ENCODE measurements around the gene ATP2B3.
A peak's percentile ranks its signal among the peaks of the same experiment; 100 is the strongest.

ATP2B3 gene

DNA sequence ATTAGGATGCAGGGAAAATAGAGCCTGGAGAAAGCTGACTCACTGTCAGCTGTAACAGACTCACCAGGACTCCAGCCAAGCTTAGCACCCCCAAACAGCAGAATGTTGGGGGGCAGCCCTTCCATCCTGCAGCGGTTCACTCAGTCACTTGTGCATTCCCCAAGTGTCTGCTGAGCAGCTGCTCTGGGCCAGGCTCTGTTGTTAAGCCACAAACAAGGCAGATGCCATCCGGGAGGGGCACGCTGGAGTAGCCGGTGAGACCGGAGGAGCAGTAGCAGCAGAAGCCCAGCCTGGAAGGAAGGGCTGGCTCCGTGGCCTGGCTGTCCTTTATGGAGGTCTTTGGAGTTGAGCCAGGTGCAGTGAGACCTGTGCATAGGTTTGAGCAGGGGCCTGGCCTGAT, 59.5 kb downstream of the ATP2B3 start:
- DNase-seq: no peak

DNA sequence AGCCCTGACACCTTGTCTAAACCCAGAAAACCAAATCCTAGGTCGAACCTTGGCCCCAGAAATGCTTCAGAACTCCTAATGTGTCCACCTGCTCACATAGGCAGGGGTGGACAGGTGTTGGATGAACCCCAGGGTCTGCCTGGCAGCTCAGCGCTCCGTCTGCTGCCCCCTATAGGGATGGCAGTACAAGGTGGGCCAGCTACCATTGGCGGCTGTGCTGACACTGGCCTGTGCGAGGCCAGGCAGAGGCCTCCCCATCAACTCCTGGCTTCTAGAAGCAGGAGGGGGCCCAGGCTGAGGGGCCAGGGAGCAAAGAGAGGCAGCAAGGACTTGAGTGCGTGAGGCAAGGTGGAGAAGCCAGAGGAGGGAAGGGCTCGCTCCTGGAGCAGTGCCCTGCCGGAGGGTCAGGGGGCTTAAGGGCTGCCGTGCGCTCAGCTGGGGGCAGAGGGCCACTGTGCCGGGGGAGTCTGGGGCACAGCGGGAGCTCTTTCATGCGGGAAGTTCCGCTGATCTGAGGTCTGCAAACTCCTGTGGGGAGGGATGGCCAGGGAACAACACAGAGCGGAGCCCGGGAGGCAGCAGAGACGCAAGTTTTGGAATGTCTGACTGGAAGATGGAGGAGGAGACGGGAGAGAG, 60.9 kb downstream of the ATP2B3 start:
- DNase-seq: no peak

DNA sequence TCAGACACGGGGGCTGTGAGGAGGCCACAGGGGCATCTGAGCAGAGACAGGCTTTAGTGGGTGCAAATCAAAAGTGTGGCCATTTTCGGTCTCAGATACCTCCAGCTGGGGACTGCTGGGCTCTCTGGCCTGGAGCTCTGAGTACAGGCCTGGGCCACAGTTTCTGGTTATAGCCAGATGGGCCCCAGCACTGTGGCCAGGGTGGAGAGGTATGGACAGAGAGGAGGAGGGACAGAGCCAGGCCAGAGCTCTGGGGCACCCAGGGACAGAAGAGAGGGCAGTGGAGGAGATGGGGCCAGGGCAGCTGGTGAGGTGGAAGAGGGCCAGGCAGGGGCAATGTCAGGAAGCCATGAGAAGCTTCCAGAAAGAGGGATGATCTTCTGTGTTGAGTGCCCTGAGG, 61.4 kb downstream of the ATP2B3 start:
- DNase-seq: no peak

DNA sequence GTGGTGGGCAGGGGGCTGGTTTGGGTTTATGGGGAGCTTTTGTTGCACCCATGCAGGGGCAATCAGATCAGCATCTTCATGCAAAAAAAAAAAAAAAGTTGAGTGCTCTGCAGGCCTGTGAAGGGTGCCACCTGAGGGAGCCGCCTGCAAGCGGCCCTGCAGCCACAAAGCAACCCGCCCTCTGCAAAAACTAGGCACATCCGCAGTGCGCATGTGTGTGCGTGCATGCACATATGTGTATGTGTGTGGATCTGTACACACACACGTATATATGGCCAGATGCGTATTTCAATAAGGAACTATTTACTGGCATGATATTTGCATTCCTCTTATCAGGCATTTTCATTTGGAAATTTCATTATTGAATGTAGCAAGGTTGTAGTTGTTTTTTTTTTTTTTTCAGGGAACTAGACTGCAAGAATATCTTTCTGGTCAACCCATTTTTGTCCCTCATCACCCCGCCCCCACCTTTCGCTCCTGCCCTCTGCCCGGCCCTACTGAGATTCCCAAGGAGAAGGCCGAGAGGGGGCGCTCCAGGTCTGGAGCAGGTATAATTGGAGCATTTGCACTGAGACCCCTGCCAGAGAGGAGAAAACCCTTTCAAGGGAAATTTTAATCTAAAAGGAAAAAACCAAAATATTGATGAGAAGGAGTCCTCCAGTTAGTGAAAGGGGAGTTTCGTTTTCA, 63.4 kb downstream of the ATP2B3 start:
- DNase-seq: no peak

DNA sequence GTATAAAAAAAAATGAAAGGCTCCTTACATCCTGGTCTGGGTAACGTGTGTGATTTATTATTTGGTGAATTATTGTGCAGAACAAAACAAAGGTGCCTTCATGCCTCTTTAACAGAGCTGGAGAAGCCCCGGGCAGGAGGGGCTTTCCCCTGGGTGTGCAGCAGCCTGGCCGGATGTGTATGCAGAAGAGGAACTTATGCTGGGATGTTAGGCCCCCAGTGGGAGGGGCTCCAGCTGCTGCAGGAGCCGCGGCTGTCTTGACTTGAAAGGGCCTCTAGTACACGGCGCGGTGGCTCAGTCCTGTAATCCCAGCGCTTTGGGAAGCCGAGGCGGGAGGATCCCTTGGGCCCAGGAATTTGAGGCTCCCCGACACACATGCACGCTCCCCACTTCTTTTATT, 65.5 kb downstream of the ATP2B3 start:
- DNase-seq: no peak

DNA sequence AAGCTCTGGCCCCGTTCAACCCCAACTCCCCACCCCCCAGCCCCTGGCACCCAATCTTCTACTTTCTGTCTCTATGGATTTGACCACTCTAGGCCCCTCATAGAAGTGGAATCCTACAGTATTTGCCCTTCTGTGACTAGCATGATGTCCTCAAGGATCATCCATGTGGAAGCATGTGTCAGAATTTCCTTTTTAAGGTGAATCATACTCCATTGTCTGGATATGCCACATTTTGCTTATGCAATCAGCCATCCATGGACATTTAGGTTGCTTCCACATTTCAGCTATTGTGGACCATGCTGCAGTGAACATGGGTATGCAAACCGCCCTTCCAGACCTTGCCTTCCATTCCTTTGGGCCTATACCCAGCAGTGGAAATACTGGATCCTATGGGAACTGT, 66.0 kb downstream of the ATP2B3 start:
- DNase-seq: no peak

DNA sequence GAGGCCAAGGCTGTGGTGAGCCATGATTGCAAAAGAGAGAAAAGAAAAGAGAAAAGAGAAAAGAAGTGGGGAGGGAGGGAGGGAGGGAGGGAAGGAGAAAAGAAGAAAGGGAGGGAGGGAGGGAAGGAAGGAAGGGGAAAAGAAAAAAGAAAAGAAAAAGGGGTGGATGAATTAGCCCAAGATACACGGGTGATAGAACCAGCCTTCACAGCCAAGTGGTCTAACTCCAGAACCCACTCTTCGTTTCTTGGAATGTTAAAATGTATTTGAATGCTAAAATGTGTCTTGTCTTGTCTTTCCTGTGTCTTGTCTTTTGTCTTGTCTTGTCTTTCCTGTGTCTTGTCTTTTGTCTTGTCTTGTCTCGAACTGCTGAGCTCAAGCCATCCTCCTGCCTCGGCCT, 68.4 kb downstream of the ATP2B3 start:
- DNase-seq: no peak

DNA sequence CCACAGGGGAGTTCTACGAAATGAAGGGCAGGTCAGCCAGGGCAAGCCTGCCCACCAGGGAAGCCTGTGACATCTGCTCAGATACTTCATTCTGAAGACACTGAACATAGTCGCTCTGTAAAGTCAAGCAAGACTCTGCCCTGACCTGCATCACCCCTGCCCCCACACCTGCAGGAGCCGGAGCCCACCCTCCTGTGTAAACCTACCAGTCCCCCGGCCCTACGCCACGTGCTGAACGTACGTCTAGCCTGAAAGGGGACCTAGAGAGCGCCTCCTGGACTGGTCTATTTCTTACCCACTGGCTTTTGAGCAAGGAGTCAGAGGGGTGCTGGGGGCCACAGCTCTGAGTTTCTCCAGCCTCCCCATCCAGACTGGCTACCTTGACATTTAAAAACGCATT, 69.9 kb downstream of the ATP2B3 start:
- DNase-seq: no peak

DNA sequence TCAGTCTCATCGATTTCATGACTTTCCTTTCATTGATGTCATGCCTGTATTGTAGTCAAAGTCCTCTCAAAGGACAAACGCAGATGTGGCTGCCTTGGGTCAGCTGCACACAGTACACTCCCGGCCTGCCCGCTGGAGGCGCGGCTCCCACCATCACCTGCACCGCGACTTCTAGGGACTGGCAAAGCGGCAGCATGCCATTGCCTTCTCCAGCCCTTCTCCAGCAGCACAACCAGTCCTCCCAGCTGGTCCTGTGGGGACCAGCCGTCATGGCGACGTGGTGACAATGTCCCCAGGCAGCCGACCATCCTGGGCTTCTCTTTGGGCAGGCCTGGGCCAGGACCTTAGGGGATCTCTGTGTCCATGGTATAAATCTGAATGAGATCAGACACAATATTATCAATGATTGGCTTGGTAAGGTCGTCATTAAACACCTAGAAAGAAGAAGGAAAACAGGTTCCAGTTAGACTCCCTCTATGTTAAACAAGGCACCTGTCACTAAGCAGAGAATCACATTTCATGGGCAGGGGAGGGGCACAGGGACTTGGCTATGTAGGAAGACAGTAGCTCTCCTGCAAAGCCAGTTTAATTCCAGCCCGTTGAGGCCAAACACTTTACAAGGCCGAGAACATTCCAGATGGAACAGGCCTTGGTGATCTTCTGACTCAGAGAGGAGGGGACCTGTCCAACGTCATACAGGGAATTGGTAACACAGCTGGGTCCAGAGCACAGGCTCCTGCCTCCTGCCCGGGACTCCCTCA, 70.8 kb downstream of the ATP2B3 start:
- DNase-seq: no peak

DNA sequence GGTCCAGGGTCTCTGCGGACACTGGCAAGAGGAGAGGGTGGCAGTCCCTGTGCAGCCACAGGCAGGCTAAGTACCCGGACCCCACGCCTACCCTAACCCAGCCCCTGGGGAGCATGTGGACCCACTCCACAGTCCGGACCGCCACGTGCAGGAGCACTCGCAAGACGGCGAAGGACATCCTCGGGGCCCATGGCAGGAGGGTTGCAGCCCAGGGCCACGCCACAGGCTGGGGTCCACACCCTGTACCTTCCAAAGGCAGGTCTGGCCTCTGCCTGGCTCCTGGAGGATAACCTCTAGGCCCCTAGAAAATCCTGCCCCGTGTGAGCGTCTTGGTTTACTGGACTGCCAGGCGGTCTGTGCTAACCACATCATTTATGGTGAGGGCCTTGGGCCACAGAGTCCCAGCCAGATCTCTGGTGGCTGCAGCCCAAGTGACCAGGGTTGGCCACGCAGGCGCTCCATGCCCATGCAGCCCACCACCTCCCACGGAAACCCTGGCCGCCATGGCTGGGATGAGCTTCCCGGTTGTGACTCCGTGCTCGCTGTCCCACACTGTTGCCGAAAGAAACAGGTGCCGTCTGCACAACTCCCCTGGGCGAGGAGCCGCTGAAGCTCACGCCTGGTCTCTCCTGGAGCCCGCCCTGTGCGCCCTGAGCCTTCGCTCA, 71.5 kb downstream of the ATP2B3 start:
- DNase-seq: no peak

DNA sequence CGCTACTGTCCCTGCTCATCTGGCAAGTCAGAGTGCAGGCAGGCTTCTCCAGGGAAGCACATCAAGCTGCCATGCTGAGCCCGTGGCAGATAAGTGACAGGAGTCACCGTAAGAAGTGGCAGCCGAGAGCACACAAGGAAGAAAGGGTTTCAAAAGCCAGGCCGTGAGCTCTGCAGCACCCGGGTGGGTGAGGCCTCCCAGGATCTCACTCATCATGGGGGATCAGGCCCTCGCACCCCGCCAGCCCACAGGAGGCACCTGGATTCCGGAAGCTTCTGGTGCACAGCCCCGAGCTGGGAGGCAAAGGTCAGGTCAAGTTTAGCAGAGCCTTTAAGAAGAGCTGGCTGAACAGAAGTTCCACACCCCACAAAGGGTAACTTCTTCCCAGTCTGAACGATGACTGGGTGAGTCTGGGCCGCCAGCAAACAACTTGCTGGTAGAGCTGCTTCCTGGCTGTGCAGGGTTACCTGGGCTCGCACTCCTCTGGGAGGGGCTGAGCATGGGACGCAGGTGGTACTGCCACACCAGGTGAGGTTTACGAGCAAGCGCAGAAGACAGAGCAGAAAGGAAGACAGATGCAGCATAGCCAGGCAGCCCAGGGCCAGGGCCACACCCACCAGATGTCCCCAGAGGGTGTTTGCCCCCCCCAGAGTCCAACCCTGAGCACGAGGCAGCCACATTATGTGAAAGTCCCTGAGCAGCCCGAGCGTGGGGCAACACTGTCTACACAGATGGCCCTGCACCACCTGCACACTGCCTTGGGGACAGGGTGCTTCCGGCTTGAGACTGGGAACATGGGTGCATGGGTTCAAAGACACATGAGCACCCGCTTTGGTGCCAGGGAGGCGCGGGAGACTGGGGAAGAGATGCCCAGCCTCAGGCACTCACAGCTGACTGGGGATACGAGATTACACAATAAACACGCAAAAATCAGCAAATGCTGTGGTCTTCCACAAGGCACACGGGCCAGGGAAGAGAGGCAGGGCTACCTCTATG, 73.8 kb downstream of the ATP2B3 start:
- DNase-seq: no peak

DNA sequence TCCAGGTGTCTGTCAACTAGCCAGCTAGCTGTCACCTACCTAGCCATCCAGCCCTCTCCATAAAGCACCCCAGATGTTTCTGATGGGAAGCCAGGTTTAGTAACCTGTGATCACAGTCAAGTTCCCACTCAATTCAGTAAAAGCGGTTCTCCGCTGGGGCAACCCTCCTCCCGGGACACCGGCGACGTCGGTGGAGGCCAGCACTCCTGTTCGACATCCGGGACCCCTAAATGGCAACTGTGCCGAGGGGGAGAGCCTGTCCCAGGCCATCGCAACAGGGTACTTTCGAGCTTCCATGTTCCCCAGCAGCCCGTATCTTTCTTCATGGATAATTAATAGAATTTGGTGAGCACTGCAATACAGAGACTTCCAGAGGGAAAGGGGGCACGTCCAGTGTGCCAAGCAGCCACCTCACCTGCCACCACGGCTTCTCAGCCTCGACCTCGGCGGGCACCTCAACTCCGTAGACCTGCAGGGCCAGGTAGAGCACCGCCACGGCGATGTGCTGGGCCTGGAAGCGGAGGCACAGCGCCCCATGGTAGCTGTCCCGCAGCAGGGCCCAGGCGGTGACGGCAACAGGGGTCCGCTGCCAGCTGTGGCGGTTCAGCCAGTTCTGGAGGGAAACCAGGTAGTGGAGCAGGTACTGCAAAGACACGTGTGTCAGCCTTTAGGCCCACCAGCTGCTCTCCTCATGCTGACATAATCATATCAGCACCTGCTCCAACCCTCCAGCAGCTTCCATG, 74.8 kb downstream of the ATP2B3 start:
- no peak for DNase-seq

DNA sequence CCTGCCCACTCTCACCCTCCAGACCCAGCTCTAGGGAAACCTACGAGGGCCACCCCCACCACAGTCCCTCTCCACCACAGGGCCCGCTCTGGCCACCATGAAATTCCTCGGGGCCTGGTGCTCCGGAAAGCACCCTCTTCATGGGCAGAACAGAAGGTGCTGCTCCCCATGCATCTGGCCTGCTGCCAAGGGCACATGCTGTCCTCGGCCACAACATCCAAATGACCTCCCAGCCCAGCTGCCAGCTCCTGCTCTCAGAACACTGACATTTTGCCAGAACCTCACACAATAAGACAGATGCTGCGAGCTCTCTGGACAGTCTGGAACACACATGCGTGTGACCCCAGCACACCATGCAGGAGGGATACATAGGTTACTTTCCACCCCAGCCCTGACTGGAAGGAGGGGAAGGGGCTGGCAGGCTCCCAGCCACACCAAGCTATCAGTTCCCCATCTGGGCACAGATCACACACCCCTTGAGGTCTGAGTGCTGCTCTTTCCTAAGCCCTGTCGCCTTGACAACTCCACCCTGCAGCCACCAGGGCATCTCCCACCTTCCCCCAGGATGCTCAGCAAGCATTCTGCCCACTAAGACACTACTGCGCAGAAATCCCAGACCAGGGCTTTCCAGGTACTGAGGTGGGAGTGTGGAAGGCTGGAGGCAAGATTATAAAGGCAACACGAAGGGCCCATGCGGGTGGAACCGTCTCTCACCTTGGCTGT, 75.7 kb downstream of the ATP2B3 start:
- no peak for DNase-seq

DNA sequence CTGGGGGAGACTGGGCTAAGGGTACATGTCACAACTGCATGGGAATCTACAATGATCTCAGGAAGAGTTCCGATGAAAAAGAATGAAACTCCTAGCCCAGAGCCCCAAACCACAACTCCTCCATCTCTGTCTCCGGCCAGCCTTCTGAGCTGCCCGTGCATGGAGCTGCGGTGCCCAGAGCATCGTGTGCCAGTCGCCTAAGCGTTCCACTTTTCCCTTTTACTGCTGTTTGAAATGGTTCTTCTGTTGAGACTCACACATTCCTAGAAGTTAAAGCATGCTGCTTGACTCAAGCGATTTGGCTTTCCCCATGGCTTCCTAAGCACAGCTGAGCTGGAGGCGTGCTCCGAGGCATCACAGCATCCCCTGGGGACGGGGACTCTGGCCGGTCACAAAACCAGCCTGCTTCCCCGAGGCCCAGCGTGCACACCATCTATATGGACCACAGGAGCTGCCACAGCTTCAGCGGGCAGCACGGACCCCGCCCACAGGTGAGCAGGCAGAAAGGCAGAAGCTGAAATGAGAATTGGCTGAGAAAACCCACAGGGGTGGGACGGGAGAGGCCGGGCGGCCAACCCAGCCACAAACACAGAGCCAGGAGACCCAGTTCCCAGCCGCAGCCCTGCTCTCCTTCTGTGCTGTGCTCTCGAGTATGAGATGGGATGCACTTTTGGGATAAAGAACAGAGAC, 76.5 kb downstream of the ATP2B3 start:
- DNase-seq: no peak

DNA sequence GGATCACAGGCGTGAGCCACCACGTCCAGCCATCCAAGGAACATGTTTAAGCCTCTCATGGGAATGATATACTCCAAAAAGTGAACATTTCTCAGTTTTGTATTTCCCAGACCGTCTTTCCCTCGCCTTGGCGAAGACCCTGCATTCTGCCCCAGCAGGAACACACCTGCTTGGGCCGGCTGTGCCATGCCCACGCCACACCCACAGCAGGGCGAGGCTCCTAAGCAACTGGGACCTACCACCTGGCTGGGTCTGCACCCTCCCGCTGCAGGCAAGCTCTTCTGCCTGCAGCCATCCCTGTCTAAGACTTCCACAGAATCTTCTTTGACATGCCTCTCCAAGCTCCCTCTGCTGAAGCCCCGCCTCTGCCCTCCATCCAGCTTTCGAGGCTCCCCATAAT, 77.9 kb downstream of the ATP2B3 start:
- DNase-seq: no peak

DNA sequence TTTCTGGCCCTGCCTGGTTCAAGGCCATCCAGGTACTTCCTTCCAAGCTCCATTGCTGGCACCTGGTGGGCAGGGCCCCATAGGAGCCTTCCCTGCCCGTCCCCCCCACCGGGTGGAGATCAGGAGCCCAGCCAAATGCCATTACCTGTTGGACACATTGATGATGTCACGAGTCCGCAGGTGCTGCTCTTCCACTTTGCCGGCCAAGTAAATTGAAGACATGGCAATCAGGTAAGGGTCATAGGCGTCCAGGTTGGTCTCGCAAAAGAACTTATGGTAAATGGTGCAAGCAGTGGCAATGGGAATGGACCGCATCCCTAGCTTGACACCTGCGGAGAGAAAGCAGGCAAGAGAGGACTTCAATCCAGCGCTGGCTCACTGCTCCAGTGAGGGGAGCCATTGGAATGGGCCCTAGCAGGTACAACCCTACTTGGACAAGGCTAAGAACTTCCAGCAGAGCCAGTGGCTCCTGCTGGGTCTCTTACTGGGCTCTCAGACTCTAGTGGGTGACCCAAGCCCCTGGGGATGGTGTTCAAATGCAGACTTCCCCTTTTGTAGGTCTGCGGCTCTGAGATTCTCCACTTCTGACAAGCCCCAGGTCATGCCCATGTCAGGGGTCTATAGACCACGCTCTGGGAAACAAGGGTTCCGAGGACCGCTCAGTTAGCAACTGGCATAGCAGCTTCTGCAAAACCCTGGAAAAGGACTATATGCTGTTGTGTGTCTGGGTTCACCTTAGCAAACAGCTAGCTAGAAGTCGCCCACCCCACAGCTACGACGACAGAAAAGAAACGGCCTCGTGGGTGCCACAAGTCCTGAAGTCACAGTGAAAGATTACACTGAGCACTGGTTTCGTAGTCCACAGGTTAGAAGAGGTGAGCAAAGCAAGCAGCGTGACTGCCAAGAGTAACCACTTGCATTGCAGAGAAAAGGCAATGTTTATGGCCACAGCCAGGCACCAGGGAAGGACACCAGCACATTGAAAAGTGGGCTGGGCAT, 78.7 kb downstream of the ATP2B3 start:
- no peak for DNase-seq

DNA sequence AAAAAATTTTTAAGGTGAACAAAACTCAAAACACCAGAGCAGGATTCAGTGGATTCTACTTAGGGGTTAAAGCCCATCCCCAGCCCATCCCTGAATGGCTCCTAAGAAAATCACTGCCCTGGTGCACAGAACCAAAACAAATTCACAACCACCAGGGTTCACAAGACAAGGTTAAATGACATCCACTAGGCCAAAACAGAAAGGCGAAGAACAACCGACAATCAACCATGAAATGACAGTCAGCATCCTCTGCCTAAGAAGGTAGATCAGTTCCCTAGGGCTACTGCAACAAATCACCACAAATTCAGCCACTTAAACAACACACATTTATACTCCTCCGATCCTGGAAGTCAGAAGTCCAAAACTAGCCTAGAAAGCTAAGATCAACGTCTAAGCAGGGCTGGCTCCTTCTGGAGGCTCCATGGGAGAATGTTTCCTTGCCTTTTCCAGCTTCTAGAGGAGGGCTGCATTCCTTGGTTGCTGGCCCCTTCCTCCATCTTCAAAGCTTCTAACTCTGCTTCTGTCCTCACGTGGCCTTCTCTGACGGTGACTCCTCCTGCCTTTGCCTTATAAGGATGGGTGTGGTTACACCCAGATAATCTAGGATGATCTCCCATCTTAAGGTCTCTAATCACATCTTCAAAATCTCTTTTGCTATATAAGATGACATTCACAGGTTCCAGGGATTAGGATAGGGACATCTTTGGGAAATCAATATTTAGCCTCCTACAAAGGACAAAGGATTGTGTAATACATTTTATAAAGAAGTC, 79.7 kb downstream of the ATP2B3 start:
- DNase-seq: no peak

DNA sequence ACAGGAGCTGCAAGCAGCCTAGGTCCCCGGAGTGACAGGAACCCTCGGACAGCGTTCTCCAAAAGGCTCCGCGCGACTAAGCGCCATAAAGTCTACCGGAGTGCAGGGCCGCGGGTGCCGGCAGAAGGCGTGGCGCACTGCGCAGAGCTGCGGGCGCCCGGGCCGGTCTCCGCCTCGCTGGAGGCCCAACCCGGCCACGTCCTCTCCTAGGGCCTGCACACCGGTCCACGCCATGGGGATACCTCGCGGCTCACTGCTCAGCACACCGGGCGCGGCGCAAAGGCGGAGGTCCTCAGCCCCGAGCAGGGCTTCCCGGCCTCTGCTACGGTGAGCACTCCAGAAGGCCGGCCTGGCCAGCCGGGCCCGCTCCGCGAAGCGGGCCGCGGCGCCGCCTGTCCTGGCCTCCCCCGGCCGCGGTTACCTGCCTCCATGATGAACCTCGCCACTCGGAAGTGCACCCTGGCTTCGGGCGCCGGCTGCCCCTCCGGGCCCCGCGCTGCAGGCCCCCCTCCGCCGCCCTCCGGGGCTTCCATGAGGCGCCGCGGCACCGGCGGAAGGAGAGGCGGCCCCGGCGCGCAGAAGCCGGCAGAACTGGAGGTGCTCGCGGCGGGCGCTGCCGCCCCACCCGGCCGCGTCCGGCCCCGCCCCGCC, 81.2 kb downstream of the ATP2B3 start, which contains the start of gene CCNQ:
Gene CCNQ (minus strand): TSS at position 599 of the 651 bp plus-strand sequence. CDS start 66 bp downstream, at position 533.
- DNase-seq: peak; percentile 10

Data from HCEC 1CT (cell line).